Peyer's patch (tissue), 4 donors: ENCODE data around the gene RTN4.

ENCODE experiments used
- POLR2A ChIP-seq, 2 donors: fragments of 450-650 bp; IDR thresholded peaks; one replicate each; pipeline ENCODE4 v1.5.1; 2017; ENCODE audit warnings: antibody characterized with exemption in 2 of 2, mild to moderate bottlenecking in 2 of 2, moderate library complexity in 2 of 2
- TF ChIP-seq, protein P1 (sequence below), 6 experiments: fragments of 450-650 bp in 4 of 6; fragments of 200-600 bp in 2 of 6; sonication (generic) in 1 of 6; IDR thresholded peaks; one replicate each; pipeline ENCODE4 v1.5.1; 2017 to 2019; ENCODE audit warnings: antibody characterized with exemption in 6 of 6, mild to moderate bottlenecking in 3 of 6, moderate library complexity in 1 of 6

DNA sequence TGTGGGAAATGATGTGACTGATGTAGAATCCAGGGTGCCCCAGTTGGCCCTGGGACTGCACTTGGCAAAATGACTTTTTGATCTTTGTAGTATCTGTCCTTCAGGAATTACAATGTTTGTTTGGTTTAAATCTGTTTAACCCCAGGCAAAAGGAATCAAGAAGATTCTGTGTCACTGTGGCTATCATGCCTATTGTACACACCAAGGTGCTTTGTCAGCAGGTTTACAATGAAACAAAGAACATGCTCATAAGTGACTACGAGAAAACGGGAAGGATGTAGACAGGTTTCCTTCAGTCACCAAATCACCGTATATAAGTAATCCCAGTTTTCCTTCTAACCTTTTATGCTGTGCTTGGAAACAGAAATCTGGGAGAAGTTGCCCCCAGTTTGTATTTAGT lies 109.5 kb downstream of the RTN4 start:
- TF ChIP-seq, protein P1, sequence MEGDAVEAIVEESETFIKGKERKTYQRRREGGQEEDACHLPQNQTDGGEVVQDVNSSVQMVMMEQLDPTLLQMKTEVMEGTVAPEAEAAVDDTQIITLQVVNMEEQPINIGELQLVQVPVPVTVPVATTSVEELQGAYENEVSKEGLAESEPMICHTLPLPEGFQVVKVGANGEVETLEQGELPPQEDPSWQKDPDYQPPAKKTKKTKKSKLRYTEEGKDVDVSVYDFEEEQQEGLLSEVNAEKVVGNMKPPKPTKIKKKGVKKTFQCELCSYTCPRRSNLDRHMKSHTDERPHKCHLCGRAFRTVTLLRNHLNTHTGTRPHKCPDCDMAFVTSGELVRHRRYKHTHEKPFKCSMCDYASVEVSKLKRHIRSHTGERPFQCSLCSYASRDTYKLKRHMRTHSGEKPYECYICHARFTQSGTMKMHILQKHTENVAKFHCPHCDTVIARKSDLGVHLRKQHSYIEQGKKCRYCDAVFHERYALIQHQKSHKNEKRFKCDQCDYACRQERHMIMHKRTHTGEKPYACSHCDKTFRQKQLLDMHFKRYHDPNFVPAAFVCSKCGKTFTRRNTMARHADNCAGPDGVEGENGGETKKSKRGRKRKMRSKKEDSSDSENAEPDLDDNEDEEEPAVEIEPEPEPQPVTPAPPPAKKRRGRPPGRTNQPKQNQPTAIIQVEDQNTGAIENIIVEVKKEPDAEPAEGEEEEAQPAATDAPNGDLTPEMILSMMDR (IDR thresholded peaks at IDR 0.05): no peak
- no peak for TF ChIP-seq POLR2A (IDR thresholded peaks at IDR 0.05)
